Stimulated activated CD4-positive, alpha-beta T cell treated with anti-CD3 and anti-CD28 coated beads, Interleukin-15, amount 100 ng/mL, for 48 hours (primary cell): Measurements from ENCODE around the gene SMIM8.

ENCODE experiments used
- DNase-seq, 2 donors: peaks; one replicate each; pipeline ENCODE4 v3.0.0-alpha.2; 2020; ENCODE audit warnings: low read depth in 2 of 2

The SMIM8 gene

DNA sequence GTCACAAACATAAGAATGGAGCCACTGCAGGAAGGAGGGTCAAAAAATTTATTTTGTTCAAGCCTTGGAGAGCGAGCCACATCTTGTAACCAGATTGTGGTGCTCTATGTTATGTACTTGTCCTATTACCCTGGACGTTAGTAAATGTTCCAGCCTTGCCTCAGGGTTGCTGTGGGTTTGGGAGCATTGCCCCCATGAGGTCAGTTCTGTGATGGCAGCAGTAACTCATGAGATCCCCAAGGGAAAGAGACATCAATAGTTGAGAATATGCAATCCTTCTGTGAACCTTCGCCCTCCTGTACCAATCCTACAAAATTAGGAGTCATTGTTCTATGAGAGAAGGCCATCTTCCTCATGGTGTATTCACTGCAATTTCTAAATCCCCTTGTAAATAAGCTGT is 68.9 kb downstream of the SMIM8 start:
- DNase-seq = no peak
